ENCODE data around the gene IDI2. TPM values are rescaled to one million over a fixed set of nuclear protein-coding genes. Genes with fewer than 3 reads are reported as not detected.

IDI2 gene
- total RNA-seq, 1 donor from 2014 or later, result not detected

DNA sequence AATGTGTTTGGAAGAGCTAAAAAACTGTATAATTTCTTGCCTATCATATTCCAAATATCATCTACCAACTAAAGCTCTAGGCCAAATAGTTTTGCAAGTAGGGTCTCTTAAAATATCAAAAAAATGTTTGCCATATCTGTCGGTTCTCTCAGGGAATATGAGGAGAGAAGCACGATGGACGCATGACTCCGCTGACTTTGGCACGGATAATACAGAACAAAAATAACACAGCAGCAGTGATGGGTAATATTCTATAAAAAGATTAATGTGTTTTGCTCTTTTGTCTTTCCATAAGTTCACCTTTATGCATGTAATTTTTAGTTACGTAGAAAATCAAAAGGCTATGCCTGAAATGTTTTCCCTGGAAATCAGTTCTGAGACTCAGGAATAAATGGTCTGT is 919 bp upstream of the IDI2 start:
- FAIRE-seq (no peak), DNase-seq (ENCODE audit: low read depth) (no peak)
- Histone ChIP-seq H3K36me3 (ENCODE audit: control insufficient read depth, insufficient read depth, low read length) (no peaks in the 10 kb centered on the region), H3K4me3 (ENCODE audit: low read depth, low read length) (no peak overlapping the region), H3K27me3 (ENCODE audit: control insufficient read depth, insufficient read depth, low read length) (no peaks in the 10 kb centered on the region)
- TF ChIP-seq, protein P1, sequence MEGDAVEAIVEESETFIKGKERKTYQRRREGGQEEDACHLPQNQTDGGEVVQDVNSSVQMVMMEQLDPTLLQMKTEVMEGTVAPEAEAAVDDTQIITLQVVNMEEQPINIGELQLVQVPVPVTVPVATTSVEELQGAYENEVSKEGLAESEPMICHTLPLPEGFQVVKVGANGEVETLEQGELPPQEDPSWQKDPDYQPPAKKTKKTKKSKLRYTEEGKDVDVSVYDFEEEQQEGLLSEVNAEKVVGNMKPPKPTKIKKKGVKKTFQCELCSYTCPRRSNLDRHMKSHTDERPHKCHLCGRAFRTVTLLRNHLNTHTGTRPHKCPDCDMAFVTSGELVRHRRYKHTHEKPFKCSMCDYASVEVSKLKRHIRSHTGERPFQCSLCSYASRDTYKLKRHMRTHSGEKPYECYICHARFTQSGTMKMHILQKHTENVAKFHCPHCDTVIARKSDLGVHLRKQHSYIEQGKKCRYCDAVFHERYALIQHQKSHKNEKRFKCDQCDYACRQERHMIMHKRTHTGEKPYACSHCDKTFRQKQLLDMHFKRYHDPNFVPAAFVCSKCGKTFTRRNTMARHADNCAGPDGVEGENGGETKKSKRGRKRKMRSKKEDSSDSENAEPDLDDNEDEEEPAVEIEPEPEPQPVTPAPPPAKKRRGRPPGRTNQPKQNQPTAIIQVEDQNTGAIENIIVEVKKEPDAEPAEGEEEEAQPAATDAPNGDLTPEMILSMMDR (IDR thresholded peaks at IDR 0.05; ENCODE audit: insufficient read depth, low read length, severe bottlenecking), result no peak

DNA sequence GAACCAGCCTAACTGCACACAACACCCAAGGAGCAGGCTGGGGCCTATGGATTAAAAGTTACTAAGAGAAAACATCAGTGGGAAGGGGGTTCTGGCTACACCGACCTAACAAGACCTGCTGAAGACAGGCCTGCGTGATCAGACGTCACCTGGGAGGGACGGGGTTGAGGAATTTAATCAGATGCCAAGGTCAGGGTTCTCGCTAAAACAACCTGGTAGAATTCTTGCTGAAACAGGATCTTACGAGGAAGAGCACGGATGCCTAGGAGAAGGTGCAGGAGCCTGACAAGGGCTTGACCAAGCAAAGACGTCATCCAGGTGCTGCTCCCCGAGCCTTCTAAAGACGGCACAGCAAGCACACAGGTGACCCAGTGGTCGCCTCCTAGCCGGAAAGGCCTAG is 1.6 kb downstream of the IDI2 start:
- Histone ChIP-seq H3K4me3 (ENCODE audit: low read depth, low read length) (no peak overlapping the region), H3K36me3 (ENCODE audit: control insufficient read depth, insufficient read depth, low read length) (peaks cover 2% of the 10 kb centered on the region), H3K27me3 (ENCODE audit: control insufficient read depth, insufficient read depth, low read length) (no peaks in the 10 kb centered on the region)
- TF ChIP-seq, protein P1 (IDR thresholded peaks at IDR 0.05; ENCODE audit: insufficient read depth, low read length, severe bottlenecking), result no peak
- FAIRE-seq (no peak), DNase-seq (ENCODE audit: low read depth) (no peak)

DNA sequence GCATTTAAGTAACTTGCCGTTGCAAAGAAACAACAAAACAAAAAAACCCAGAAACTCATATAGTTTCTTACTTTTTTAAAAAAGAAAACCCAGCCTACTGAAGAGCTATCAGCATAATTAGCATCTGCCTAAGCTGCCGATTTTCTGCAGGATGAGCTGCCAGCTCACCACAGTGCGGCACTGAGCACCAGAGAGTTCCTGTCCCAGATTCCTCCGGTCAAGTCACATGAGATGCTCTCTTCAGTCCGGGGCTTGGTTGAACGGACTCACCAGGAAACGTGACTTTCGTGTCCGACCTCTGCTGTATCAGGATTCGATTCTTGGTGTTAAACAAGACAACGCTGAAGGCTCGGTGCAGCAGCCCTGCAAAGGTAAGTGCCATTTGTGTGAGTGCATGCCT is 3.2 kb downstream of the IDI2 start:
- TF ChIP-seq, protein P1 (IDR thresholded peaks at IDR 0.05; ENCODE audit: insufficient read depth, low read length, severe bottlenecking), result no peak
- Histone ChIP-seq H3K36me3 (ENCODE audit: control insufficient read depth, insufficient read depth, low read length) (peaks cover 2% of the 10 kb centered on the region), H3K27me3 (ENCODE audit: control insufficient read depth, insufficient read depth, low read length) (no peaks in the 10 kb centered on the region), H3K4me3 (ENCODE audit: low read depth, low read length) (no peak overlapping the region)
- FAIRE-seq, result no peak
- no peak for DNase-seq (ENCODE audit: low read depth)

DNA sequence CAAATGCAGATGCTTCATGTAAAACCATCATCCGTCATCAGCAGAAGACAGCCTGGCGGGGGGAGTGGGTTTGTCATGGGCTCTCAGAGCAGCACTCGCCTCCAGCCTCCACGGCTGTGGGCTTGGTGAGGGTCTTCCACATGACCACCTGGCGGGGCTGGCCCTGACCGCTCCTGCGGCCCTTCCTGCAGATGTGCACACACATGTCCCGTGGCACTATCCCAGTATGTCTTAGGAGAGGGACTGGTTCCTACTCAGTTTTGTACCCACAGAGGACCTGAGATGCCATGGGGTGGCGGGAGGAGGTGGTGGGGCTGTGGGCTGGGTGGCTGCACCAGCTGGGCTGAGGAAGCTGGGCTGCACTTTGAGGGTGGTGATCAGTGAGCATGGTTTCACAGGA is 4.7 kb downstream of the IDI2 start:
- Histone ChIP-seq H3K27me3 (ENCODE audit: control insufficient read depth, insufficient read depth, low read length) (no peaks in the 10 kb centered on the region), H3K4me3 (ENCODE audit: low read depth, low read length) (no peak overlapping the region), H3K36me3 (ENCODE audit: control insufficient read depth, insufficient read depth, low read length) (peaks cover 8% of the 10 kb centered on the region)
- DNase-seq (ENCODE audit: low read depth) (no peak), FAIRE-seq (no peak)
- TF ChIP-seq, protein P1 (IDR thresholded peaks at IDR 0.05; ENCODE audit: insufficient read depth, low read length, severe bottlenecking), result no peak

DNA sequence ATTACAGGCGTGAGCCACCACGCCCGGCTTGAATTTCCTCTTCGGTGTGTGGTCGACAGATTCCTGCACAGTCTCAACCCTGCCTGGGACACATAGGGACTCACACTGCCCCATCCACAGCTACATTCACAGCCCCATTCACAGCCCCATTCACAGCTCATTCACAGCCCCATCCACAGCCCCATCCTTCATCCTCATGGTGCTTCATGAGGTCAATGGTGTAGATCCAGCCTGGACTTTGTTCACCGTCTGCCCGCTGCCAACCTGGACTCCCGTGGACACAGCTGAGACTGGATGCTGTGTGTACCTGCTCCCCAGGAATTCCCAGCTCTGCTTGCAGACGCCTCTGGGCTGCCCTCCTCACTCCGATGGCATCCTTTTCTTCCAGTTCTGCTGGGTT is 5.2 kb downstream of the IDI2 start:
- peaks cover 9% of the 10 kb centered on the region for H3K36me3 ChIP-seq (ENCODE audit: control insufficient read depth, insufficient read depth, low read length)
- DNase-seq (ENCODE audit: low read depth) (no peak), FAIRE-seq (no peak)
- no peaks in the 10 kb centered on the region for H3K27me3 ChIP-seq (ENCODE audit: control insufficient read depth, insufficient read depth, low read length)
- TF ChIP-seq, protein P1 (IDR thresholded peaks at IDR 0.05; ENCODE audit: insufficient read depth, low read length, severe bottlenecking), result no peak
- no peak overlapping the region for H3K4me3 ChIP-seq (ENCODE audit: low read depth, low read length)

DNA sequence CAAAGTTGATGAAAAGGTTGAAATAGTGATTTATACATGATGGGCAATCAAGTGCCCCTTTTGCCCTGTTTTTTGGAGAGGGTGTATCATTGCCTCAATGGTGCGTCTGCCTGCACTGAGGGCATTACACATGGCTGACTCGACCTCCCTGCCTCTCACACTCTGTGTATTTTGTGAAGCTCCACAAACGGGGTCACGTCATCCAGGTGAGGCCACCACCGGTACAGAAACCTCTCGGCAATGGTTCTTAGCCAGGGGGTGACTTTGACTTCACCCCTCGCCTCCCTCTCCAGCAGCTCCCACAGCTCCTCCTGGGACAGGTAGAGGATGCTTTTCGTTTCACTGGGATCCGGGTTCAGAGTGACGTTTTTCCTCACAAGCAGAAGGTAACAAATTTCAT is 6.3 kb downstream of the IDI2 start:
- DNase-seq (ENCODE audit: low read depth) (no peak), FAIRE-seq (no peak)
- Histone ChIP-seq H3K4me3 (ENCODE audit: low read depth, low read length) (no peak overlapping the region), H3K36me3 (ENCODE audit: control insufficient read depth, insufficient read depth, low read length) (peaks cover 10% of the 10 kb centered on the region), H3K27me3 (ENCODE audit: control insufficient read depth, insufficient read depth, low read length) (no peaks in the 10 kb centered on the region)
- TF ChIP-seq, protein P1 (IDR thresholded peaks at IDR 0.05; ENCODE audit: insufficient read depth, low read length, severe bottlenecking), result no peak

Measured in bronchial epithelial cell (primary cell).